Activated T-cell treated with anti-CD3 and anti-CD28 coated beads, Interleukin-2, amount 50 U/mL, for 4 hours (primary cell): ENCODE results near the gene TMEM214. TPM values are rescaled to one million over a fixed set of nuclear protein-coding genes. Genes with fewer than 3 reads are reported as not detected.

Source experiments
- ATAC-seq, 2 donors: fragments of 200-7000 bp; cut with Tn5 transposase; one replicate each; pipeline ENCODE4 v1.10.0; 2021
- DNase-seq: peaks from one replicate; pipeline ENCODE4 v3.0.0-alpha.2; 2020
- H3K27me3 Mint-ChIP-seq: one replicate; pipeline ENCODE4 v1.8.0; 2021; ENCODE audit warnings: low read depth, mixed read lengths
- H3K36me3 Mint-ChIP-seq: one replicate; pipeline ENCODE4 v1.8.0; 2022; ENCODE audit warnings: mixed read lengths; ENCODE audit not compliant: insufficient read depth
- H3K4me1 Mint-ChIP-seq: one replicate; pipeline ENCODE4 v1.8.0; 2021; ENCODE audit warnings: low read depth, mixed read lengths
- H3K4me3 Mint-ChIP-seq: one replicate; pipeline ENCODE4 v1.8.0; 2021; ENCODE audit warnings: mild to moderate bottlenecking, moderate library complexity, mixed read lengths
- H3K9me3 Mint-ChIP-seq: one replicate; pipeline ENCODE4 v1.8.0; 2021; ENCODE audit warnings: mixed read lengths
- total RNA-seq, 3 donors: library from RNA; stranded (reverse); gene quantifications; one replicate each; pipeline ENCODE4 v1.2.1, GENCODE V29; 2021

TMEM214 gene
- total RNA-seq, 3 donors from 2014 or later, result 59.0 to 71.3 (median 60.4) TPM

DNA sequence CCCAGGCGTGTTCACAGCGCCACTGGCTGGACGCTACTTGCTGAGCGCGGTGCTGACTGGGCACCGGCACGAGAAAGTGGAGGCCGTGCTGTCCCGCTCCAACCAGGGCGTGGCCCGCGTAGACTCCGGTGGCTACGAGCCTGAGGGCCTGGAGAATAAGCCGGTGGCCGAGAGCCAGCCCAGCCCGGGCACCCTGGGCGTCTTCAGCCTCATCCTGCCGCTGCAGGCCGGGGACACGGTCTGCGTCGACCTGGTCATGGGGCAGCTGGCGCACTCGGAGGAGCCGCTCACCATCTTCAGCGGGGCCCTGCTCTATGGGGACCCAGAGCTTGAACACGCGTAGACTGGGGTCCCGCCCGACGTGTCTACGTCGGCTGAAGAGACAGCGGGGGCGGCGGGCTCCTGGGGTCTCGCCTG, 52.9 kb downstream of the TMEM214 start:
- ATAC-seq (peak; percentile 0 to 1), DNase-seq (peak; percentile 25)
- H3K4me1 Mint-ChIP-seq, result peaks cover 21% of the 10 kb centered on the region
- no peaks in the 10 kb centered on the region for H3K27me3 Mint-ChIP-seq
- no peaks in the 10 kb centered on the region for H3K9me3 Mint-ChIP-seq
- H3K36me3 Mint-ChIP-seq, result no peaks in the 10 kb centered on the region
- H3K4me3 Mint-ChIP-seq, result peak overlapping the region; percentile 82

- Mint-ChIP-seq H3K4me3 (peak overlapping the region; percentile 82), H3K36me3 (no peaks in the 10 kb centered on the region), H3K4me1 (peaks cover 16% of the 10 kb centered on the region), H3K27me3 (no peaks in the 10 kb centered on the region), H3K9me3 (no peaks in the 10 kb centered on the region)
- ATAC-seq (peak; percentile 95 to 96), DNase-seq (peak; percentile 98)
Observed at GRCh38 chr2:27086090-27086723, 53.4 kb downstream of the TMEM214 start.

DNA sequence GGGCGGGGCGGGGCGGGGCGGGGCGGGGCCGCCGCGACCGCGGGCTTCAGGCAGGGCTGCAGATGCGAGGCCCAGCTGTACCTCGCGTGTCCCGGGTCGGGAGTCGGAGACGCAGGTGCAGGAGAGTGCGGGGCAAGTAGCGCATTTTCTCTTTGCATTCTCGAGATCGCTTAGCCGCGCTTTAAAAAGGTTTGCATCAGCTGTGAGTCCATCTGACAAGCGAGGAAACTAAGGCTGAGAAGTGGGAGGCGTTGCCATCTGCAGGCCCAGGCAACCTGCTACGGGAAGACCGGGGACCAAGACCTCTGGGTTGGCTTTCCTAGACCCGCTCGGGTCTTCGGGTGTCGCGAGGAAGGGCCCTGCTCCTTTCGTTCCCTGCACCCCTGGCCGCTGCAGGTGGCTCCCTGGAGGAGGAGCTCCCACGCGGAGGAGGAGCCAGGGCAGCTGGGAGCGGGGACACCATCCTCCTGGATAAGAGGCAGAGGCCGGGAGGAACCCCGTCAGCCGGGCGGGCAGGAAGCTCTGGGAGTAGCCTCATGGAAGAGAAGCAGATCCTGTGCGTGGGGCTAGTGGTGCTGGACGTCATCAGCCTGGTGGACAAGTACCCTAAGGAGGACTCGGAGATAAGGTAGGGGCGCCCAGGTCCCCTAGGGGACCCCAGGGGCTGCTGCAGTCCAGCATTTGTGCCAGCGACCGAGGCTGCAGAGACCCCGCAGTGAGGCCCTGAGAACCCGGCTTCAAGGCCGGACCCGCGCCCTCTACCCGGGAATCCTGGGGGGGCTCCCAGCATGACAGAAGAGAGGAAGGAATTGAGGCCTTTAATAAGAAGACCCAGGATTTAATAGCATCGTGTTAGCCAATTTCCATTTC, 54.2 kb downstream of the TMEM214 start, which contains the start of gene KHK:
TSS of gene KHK (plus strand) at position 49 of the 870 bp plus-strand sequence. CDS start at position 537, 488 bp downstream.
- no peak for DNase-seq
- ATAC-seq, result peak; percentile 0 to 1
- Mint-ChIP-seq H3K27me3 (no peaks in the 10 kb centered on the region), H3K4me1 (peaks cover 10% of the 10 kb centered on the region), H3K9me3 (no peaks in the 10 kb centered on the region), H3K4me3 (peak within 1 kb of the TSS; percentile 82), H3K36me3 (no peaks in the 10 kb centered on the region)

DNA sequence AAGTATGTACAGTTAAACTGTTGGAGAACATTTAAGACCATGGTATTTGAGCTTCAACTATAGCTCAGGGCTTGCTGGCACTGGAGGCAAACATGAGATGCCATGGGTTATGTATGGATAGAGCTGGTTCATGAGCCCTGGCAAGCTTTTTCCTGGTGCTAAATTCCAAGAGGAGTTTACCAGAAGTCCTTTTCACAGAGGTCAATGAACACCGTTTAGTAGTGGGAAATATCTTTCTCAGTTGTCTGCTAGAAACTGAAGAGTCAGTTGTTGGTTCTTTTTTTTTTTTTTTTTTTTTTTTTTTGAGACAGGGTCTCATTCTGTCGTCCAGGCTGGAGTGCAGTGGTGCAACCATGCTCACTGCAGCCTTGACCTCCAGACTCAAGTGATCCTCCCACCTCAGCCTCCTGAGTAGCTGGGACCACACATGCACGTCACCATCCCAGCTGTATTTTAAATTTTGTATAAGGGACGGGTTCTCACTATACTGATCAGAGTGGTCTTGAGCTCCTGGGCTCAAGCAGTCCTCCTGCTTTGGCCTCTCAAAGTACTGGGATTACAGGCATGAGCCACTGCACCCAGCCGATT, 55.2 kb downstream of the TMEM214 start:
- H3K36me3 Mint-ChIP-seq, result no peaks in the 10 kb centered on the region
- peak overlapping the region; percentile 29 for H3K4me3 Mint-ChIP-seq
- no peaks in the 10 kb centered on the region for H3K9me3 Mint-ChIP-seq
- ATAC-seq, result no peak
- DNase-seq, result no peak
- H3K4me1 Mint-ChIP-seq, result peaks cover 10% of the 10 kb centered on the region
- no peaks in the 10 kb centered on the region for H3K27me3 Mint-ChIP-seq

DNA sequence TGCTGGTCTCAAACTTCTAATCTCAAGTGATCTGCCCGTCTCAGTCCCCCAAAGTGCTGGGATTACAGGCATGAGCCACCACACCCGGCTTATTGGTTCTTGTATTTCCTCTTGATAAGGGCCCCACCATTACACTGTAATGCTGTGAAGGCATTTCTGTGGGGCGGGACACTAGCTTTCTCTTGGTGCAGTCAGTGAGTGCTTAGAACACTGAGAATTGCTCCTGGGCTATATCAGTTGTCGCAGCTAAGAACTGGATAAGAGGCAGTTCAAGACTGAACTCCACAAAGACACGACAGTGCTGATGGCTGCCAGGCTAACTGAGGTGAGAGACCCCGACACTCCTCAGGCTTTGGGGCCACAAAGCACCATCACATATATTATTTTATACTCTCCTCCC, 55.9 kb downstream of the TMEM214 start:
- H3K36me3 Mint-ChIP-seq, result no peaks in the 10 kb centered on the region
- H3K4me1 Mint-ChIP-seq, result peaks cover 10% of the 10 kb centered on the region
- H3K9me3 Mint-ChIP-seq, result no peaks in the 10 kb centered on the region
- DNase-seq (no peak), ATAC-seq (no peak)
- no peaks in the 10 kb centered on the region for H3K27me3 Mint-ChIP-seq
- no peak overlapping the region for H3K4me3 Mint-ChIP-seq

DNA sequence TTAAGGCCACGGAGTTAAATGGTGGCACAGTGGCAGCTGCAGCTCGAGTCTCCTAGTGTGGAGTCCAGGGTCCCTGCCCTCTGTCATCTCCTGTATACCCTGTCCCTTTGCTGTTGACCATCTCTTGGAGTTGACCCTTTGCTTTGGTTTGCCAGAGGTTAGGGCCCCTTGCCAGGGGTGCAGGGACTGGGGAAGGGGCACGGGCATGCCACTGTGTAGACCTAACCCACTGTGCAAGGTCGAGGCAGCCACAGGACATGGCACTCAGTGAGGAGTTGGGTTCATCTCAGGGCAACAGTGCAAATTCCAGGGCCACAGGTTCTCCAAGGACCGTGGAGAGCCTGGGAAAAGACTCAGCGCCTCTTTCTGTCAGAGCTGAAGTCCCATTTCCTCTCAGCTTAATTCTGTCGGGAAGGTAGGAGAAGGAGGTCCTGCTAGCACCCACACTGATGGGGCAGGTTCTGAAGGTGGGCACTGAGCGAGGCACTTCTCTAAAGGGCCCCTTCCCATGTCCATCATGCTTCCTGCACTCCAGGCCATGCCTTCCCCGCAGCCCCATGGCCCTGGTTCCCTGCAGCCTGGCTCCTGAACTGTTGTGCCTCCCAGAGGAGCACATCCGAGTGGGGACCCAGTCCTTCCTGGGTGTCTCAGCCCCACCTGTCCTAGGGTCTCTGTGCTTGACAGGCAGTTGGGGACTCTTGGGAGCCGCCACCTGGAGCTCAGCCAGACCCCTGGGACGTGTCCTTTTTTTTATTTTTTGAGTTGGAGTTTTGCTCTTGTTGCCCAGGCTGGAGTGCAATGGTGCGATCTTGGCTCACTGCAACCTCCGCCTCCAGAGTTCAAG, 56.6 kb downstream of the TMEM214 start:
- H3K4me3 Mint-ChIP-seq, result no peak overlapping the region
- H3K9me3 Mint-ChIP-seq, result no peaks in the 10 kb centered on the region
- no peaks in the 10 kb centered on the region for H3K27me3 Mint-ChIP-seq
- ATAC-seq (no peak), DNase-seq (no peak)
- no peaks in the 10 kb centered on the region for H3K36me3 Mint-ChIP-seq
- H3K4me1 Mint-ChIP-seq, result peaks cover 10% of the 10 kb centered on the region

Other genes with a start within 250 kb of the TMEM214 start
- gene CENPA, start 246.9 kb upstream of the TMEM214 start, total RNA-seq, result 1 to 10 TPM in 1 of 3 donors, under 1 TPM in 2; 0.82 to 1.8 (median 0.82) TPM
- gene DPYSL5, start 184.8 kb upstream of the TMEM214 start, total RNA-seq, result not detected
- 1 to 10 TPM; 3.7 to 4.3 (median 3.8) TPM for gene MAPRE3, start 62.3 kb upstream of the TMEM214 start, total RNA-seq
- 10 to 100 TPM in 1 of 3 donors, 1 to 10 TPM in 2; 6.5 to 11.2 (median 9.2) TPM for gene AGBL5, start 18.7 kb downstream of the TMEM214 start, total RNA-seq
- 100 to 1,000 TPM; 225 to 244 (median 229) TPM for gene OST4, start 38.7 kb downstream of the TMEM214 start, total RNA-seq
- 1 to 10 TPM in 2 of 3 donors, under 1 TPM in 1; 0.76 to 1.4 (median 1.3) TPM for gene EMILIN1, start 45.6 kb downstream of the TMEM214 start, total RNA-seq
- gene KHK, start 53.8 kb downstream of the TMEM214 start, total RNA-seq, result 10 to 100 TPM in 1 of 3 donors, 1 to 10 TPM in 2; 5.2 to 10.7 (median 5.5) TPM
- 1 to 10 TPM; 2.6 to 7.3 (median 2.7) TPM for gene CGREF1, start 86.2 kb downstream of the TMEM214 start, total RNA-seq
- not detected for gene ABHD1, start 90.8 kb downstream of the TMEM214 start, total RNA-seq
- 100 to 1,000 TPM in 2 of 3 donors, 10 to 100 TPM in 1; 98.0 to 119 (median 106) TPM for gene PREB, start 101.7 kb downstream of the TMEM214 start, total RNA-seq
- not detected for gene PRR30, start 106.4 kb downstream of the TMEM214 start, total RNA-seq
- gene TCF23, start 116.0 kb downstream of the TMEM214 start, total RNA-seq, result not detected
- 10 to 100 TPM; 84.1 to 91.7 (median 85.1) TPM for gene ATRAID, start 179.1 kb downstream of the TMEM214 start, total RNA-seq
- 100 to 1,000 TPM; 128 to 143 (median 141) TPM for gene SLC5A6, start 179.3 kb downstream of the TMEM214 start, total RNA-seq
- gene CAD, start 184.4 kb downstream of the TMEM214 start, total RNA-seq, result 100 to 1,000 TPM; 162 to 201 (median 185) TPM
- gene SLC30A3, start 230.1 kb downstream of the TMEM214 start, total RNA-seq, result under 1 TPM; 0.15 to 0.43 (median 0.18) TPM
- not detected for gene DNAJC5G, start 242.5 kb downstream of the TMEM214 start, total RNA-seq
- under 1 TPM; 0.21 to 0.40 (median 0.22) TPM for gene TRIM54, start 249.5 kb downstream of the TMEM214 start, total RNA-seq